NCI-H524 treated with DMSO at 0.1 percent for 48 hours (cell line): Measurements from ENCODE around the gene CDC42EP5.

Source experiments
- DNase-seq: peaks from one replicate; lab custom pipeline; 2025; lab: John Stamatoyannopoulos, UW

The CDC42EP5 gene

GRCh38 chr19:54462655-54463530, 10.2 kb downstream of the CDC42EP5 start:
- no peak for DNase-seq

- DNase-seq, result no peak
Measured at GRCh38 chr19:54462047-54462654, 10.9 kb downstream of the CDC42EP5 start.

- DNase-seq, result no peak
Measured at GRCh38 chr19:54461613-54462012, 11.5 kb downstream of the CDC42EP5 start.

GRCh38 chr19:54461210-54461609, 11.9 kb downstream of the CDC42EP5 start:
- no peak for DNase-seq

GRCh38 chr19:54460230-54461005, 12.7 kb downstream of the CDC42EP5 start:
- no peak for DNase-seq

- no peak for DNase-seq
Measured at GRCh38 chr19:54459282-54460229, 13.5 kb downstream of the CDC42EP5 start.

- no peak for DNase-seq
Measured at GRCh38 chr19:54458648-54459281, 14.3 kb downstream of the CDC42EP5 start.

- DNase-seq, result no peak
Measured at GRCh38 chr19:54457773-54458647, 15.1 kb downstream of the CDC42EP5 start.

GRCh38 chr19:54456423-54457373, 16.4 kb downstream of the CDC42EP5 start:
- no peak for DNase-seq

GRCh38 chr19:54455786-54456422, 17.2 kb downstream of the CDC42EP5 start:
- no peak for DNase-seq

GRCh38 chr19:54454781-54455675, 18.1 kb downstream of the CDC42EP5 start:
- no peak for DNase-seq

- DNase-seq, result no peak
Measured at GRCh38 chr19:54453921-54454780, 18.9 kb downstream of the CDC42EP5 start.

GRCh38 chr19:54452626-54453025, 20.5 kb downstream of the CDC42EP5 start:
- DNase-seq, result no peak

- DNase-seq, result no peak
Measured at GRCh38 chr19:54451997-54452396, 21.1 kb downstream of the CDC42EP5 start.

GRCh38 chr19:54451331-54451871, 21.7 kb downstream of the CDC42EP5 start:
- no peak for DNase-seq

GRCh38 chr19:54449701-54450069, 23.4 kb downstream of the CDC42EP5 start:
- no peak for DNase-seq
